Breast epithelium (tissue), 4 donors: ENCODE data around the gene NUDT1. TPM values are rescaled to one million over a fixed set of nuclear protein-coding genes. Genes with fewer than 3 reads are reported as not detected.

Source experiments
- DNase-seq, 2 donors: peaks; one replicate each; pipeline ENCODE4 v3.0.0-alpha.2; 2019; ENCODE audit warnings: low spot score in 2 of 2
- H3K27ac ChIP-seq, 2 donors: fragments of 200-600 bp; sonication (generic) in 1 of 2; one replicate each; pipeline ENCODE4 v1.5.1; 2016 to 2019; ENCODE audit warnings: mild to moderate bottlenecking in 1 of 2
- H3K27me3 ChIP-seq, 2 donors: fragments of 200-600 bp; sonication (generic) in 1 of 2; one replicate each; pipeline versions ENCODE4 v1.5.1 to v1.6.0; 2017 to 2019; ENCODE audit warnings: control low read depth in 1 of 2, mild to moderate bottlenecking in 1 of 2
- H3K36me3 ChIP-seq: fragments of 200-600 bp; one replicate; pipeline ENCODE4 v1.5.1; 2019
- H3K4me1 ChIP-seq, 2 donors: fragments of 200-600 bp; sonication (generic); one replicate each; pipeline ENCODE4 v1.5.1; 2016 to 2019; ENCODE audit warnings: control low read depth in 1 of 2
- H3K4me3 ChIP-seq, 3 donors: fragments of 200-600 bp; sonication (generic); 1 replicate in 2 of 3; 2 replicates in 1 of 3; pipeline ENCODE4 v1.5.1; 2016 to 2019; ENCODE audit warnings: mild to moderate bottlenecking in 3 of 3, moderate library complexity in 2 of 3
- H3K9me3 ChIP-seq, 2 donors: fragments of 200-600 bp; sonication (generic) in 1 of 2; one replicate each; pipeline ENCODE4 v1.5.1; 2016 to 2019; ENCODE audit warnings: control low read depth in 1 of 2
- CTCF ChIP-seq, 3 donors: fragments of 450-650 bp; IDR thresholded peaks; one replicate each; pipeline ENCODE4 v1.5.1; 2016 to 2017; ENCODE audit warnings: antibody characterized with exemption in 3 of 3, mild to moderate bottlenecking in 3 of 3, moderate library complexity in 3 of 3
- POLR2A ChIP-seq: fragments of 450-650 bp; IDR thresholded peaks from one replicate; pipeline ENCODE4 v1.6.1; 2016; ENCODE audit warnings: antibody characterized with exemption, mild to moderate bottlenecking, moderate library complexity
- POLR2AphosphoS5 ChIP-seq, 3 donors: sonication (generic); formaldehyde crosslinking; IDR thresholded peaks; one replicate each; pipeline ENCODE4 v1.6.1; 2017; ENCODE audit warnings: antibody characterized with exemption in 3 of 3
- intact Hi-C: fragments of 100-400 bp; cut with DNase I; formaldehyde crosslinking; loops from one replicate; pipeline ENCODE4 v1.15.1; 2023; ENCODE audit warnings: low total_unique reads
- total RNA-seq, 3 donors: library from RNA; depleted of rRNA; stranded (reverse); fragments of >200 nt; gene quantifications; one replicate each; pipeline ENCODE4 v1.1.0, GENCODE V29; 2016

Gene NUDT1
- total RNA-seq, 3 donors from 2014 or later = 13.3 to 28.5 (median 18.0) TPM

DNA sequence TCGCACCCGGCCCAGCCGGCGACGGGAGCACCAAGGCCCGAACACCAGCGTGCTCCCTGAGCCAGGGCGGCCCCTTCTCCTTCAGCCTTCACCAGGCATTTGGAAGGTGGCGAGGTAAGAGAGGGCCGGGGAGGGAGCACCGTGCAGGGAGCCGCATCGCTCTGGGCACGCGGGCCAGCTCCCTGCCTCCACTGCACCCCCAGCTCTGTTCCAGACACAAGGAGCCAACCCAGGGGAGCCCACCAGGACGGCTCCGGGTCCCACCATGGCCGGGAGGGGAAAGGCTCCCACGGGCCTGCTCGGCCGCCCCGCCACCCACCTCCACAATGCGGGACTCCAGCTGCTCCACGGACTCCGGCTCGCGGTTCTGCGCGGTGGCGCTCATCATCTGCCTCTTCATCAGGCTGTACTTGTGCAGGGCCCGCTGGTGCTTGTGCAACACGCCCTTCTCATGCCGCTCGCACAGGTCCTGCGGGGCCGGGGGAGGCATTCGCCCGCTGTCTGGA lies 15.1 kb downstream of the NUDT1 start:
- H3K4me1 ChIP-seq = no peaks in the 10 kb centered on the region
- H3K27me3 ChIP-seq = no peaks in the 10 kb centered on the region
- H3K4me3 ChIP-seq = no peak overlapping the region
- DNase-seq = no peak
- H3K36me3 ChIP-seq = no peaks in the 10 kb centered on the region
- no peak overlapping the region for H3K27ac ChIP-seq
- no peak for TF ChIP-seq POLR2A
- TF ChIP-seq POLR2AphosphoS5 (IDR thresholded peaks at IDR 0.05) = no peak
- H3K9me3 ChIP-seq = no peaks in the 10 kb centered on the region
- intact Hi-C loops = no loop called here

GRCh38 chr7:2257651-2258050 lies 15.6 kb downstream of the NUDT1 start:
- Histone ChIP-seq H3K4me1 (no peaks in the 10 kb centered on the region), H3K4me3 (no peak overlapping the region), H3K9me3 (no peaks in the 10 kb centered on the region), H3K27me3 (no peaks in the 10 kb centered on the region), H3K27ac (no peak overlapping the region), H3K36me3 (no peaks in the 10 kb centered on the region)
- intact Hi-C loops = no loop called here
- TF ChIP-seq CTCF (IDR thresholded peaks at IDR 0.05) (no peak), POLR2A (no peak), POLR2AphosphoS5 (IDR thresholded peaks at IDR 0.05) (no peak)
- no peak for DNase-seq

DNA sequence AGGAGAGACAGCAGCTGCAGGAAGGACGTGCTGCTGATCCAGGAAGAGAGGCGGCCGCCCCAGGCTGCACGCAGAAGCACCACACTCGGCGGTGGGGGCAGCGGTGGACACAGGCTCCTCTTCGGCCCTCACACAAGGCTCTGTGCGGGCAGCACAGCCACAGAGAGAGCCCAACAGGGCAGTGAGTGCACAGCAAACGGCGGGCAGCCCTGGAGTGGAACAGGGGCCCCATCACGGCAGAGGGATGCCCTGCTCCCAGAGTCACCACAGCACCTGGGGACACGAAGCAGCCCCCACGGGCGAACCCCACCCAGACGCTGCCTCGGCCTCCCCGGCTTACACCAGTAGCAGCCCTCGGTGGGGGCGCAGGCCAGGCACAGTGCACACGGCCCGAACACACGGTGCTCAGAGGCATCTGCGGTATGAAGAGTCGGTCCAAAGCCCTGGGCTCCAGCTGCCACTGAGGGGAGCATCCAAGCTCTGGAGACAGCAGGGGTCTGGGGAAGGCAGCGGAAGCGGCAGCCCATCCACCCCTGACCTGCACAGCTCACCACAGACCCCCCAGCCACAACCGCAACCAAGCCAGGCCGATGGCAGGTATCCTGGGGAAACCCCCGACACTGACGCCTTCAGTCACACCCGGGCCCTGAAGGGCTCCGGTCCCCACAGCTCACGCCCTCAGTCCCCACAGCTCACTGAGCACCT lies 16.8 kb downstream of the NUDT1 start:
- TF ChIP-seq CTCF (IDR thresholded peaks at IDR 0.05) (no peak), POLR2AphosphoS5 (IDR thresholded peaks at IDR 0.05) (no peak), POLR2A (no peak)
- Histone ChIP-seq H3K27me3 (no peaks in the 10 kb centered on the region), H3K27ac (no peak overlapping the region), H3K36me3 (no peaks in the 10 kb centered on the region), H3K4me1 (no peaks in the 10 kb centered on the region), H3K9me3 (no peaks in the 10 kb centered on the region), H3K4me3 (no peak overlapping the region)
- intact Hi-C loops = no loop called here
- DNase-seq = no peak

DNA sequence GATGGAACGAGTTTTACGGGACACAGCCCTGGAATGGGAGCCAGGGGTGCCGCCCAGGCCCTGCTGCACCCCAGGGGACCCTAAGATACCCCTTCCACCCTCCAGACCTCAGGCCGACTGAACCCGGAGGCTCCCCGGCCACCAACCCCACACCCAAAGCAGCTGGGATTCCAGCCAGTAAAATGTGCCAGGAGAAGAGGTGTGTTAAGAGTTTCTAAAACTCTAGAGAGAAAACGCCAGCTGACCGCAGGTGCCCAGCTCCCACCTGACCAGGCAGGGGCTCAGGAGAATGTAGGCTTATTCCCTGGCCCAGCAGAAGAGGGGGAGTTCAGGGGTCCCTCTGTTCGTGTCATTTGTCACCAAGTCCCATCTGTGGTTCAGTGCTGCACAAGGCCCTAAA lies 17.5 kb downstream of the NUDT1 start:
- no peak for DNase-seq
- intact Hi-C loops = no loop called here
- no peaks in the 10 kb centered on the region for H3K36me3 ChIP-seq
- H3K27ac ChIP-seq = no peak overlapping the region
- H3K4me3 ChIP-seq = no peak overlapping the region
- no peaks in the 10 kb centered on the region for H3K9me3 ChIP-seq
- H3K4me1 ChIP-seq = no peaks in the 10 kb centered on the region
- H3K27me3 ChIP-seq = no peaks in the 10 kb centered on the region
- TF ChIP-seq POLR2AphosphoS5 (IDR thresholded peaks at IDR 0.05) (no peak), CTCF (IDR thresholded peaks at IDR 0.05) (no peak), POLR2A (no peak)

DNA sequence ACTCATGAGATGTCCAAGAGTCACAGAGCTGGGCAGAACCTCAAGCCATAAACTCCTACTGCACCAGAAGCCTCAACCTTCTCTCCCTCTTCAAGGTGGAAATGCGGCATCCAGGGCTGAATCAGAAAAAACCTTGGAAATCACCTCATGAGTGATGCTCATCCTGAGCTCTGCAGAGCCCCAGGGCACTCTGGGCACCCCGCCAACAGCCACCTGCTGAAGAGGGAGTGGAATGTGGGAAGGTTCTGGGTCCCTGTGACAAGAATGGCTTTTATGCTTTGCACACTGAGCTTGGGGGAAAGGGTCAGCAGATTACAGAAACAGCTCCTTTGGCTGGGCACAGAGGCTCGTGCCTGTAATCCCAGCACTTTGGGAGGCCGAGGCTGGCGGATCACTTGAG lies 18.8 kb downstream of the NUDT1 start:
- TF ChIP-seq POLR2AphosphoS5 (IDR thresholded peaks at IDR 0.05) = no peak
- no peak for TF ChIP-seq POLR2A
- no peak for TF ChIP-seq CTCF (IDR thresholded peaks at IDR 0.05)
- H3K4me3 ChIP-seq = no peak overlapping the region
- no peaks in the 10 kb centered on the region for H3K4me1 ChIP-seq
- peak; percentile 76 to 93 for DNase-seq
- H3K36me3 ChIP-seq = no peaks in the 10 kb centered on the region
- peak overlapping the region in 1 of 2 donors; percentile 11 for H3K27ac ChIP-seq
- H3K27me3 ChIP-seq = no peaks in the 10 kb centered on the region
- intact Hi-C loops = loop anchor here (5.0 kb wide), 1 partner anchor 609 kb away; no protein-coding TSS in a partner anchor
- H3K9me3 ChIP-seq = no peaks in the 10 kb centered on the region
